ENCODE data around the gene ANKRD34B. TPM values are rescaled to one million over a fixed set of nuclear protein-coding genes. Genes with fewer than 3 reads are reported as not detected.

ANKRD34B gene
- total and polyA plus RNA-seq, 4 experiments from 2014 or later, result not detected

Other genes starting within 250 kb of the ANKRD34B start
- 10 to 100 TPM; 23.2 to 25.3 TPM for gene ZFYVE16, start 162.2 kb downstream of the ANKRD34B start, total RNA-seq
- gene ZFYVE16, start 162.2 kb downstream of the ANKRD34B start, polyA plus RNA-seq, result 1 to 10 TPM; 2.5 to 6.5 TPM
- under 1 TPM; 0.39 to 0.47 TPM for gene FAM151B, start 82.2 kb downstream of the ANKRD34B start, total RNA-seq
- gene FAM151B, start 82.2 kb downstream of the ANKRD34B start, polyA plus RNA-seq, result under 1 TPM in 1 of 2 donors, not detected in 1; 0.16 TPM
- gene MSH3, start 84.4 kb upstream of the ANKRD34B start, total RNA-seq, result 10 to 100 TPM; 14.3 to 17.1 TPM
- 10 to 100 TPM; 14.3 to 16.4 TPM for gene MSH3, start 84.4 kb upstream of the ANKRD34B start, polyA plus RNA-seq
- 10 to 100 TPM; 18.5 to 19.2 TPM for gene DHFR, start 84.7 kb upstream of the ANKRD34B start, total RNA-seq
- gene DHFR, start 84.7 kb upstream of the ANKRD34B start, polyA plus RNA-seq, result 1 to 10 TPM; 1.3 to 1.8 TPM

Measured in CD4-positive, alpha-beta memory T cell (primary cell).